K562 (cell line): ENCODE results near the gene FBXL13. TPM values are rescaled to one million over a fixed set of nuclear protein-coding genes. Genes with fewer than 3 reads are reported as not detected.

ENCODE experiments used
- E2F8 ChIP-seq: fragments of 450-650 bp; IDR thresholded peaks from 2 replicates; pipeline ENCODE4 v1.7.1; 2018; ENCODE audit warnings: mild to moderate bottlenecking, low read depth; ENCODE audit not compliant: partially characterized antibody
- ETV1 ChIP-seq: fragments of 450-650 bp; conservative IDR thresholded peaks from 2 replicates; pipeline ENCODE4 v1.6.1; 2016; ENCODE audit warnings: missing genetic modification characterization, control low read depth, low read depth, missing compliant biosample characterization
- MGA ChIP-seq: fragments of 450-650 bp; IDR thresholded peaks from 2 replicates; pipeline ENCODE4 v1.6.1; 2016; ENCODE audit warnings: mild to moderate bottlenecking, moderate library complexity
- ZBTB17 ChIP-seq: fragments of 450-650 bp; formaldehyde crosslinking; IDR thresholded peaks from 2 replicates; pipeline ENCODE4 v1.4.0; 2020; ENCODE audit warnings: mild to moderate bottlenecking
- ZBTB33 ChIP-seq: sonication (generic); formaldehyde crosslinking; IDR thresholded peaks from 2 replicates; pipeline ENCODE4 v1.8.1; 2023; ENCODE audit warnings: mild to moderate bottlenecking, missing genetic modification reagents
- ZNF766 ChIP-seq: fragments of 200-800 bp; sonication (Bioruptor generic); conservative IDR thresholded peaks from 2 replicates; pipeline ENCODE4 v1.6.1; 2016; ENCODE audit warnings: missing genetic modification characterization, missing compliant biosample characterization
- polyA plus RNA-seq, 8 experiments: library from polyadenylated mRNA; depleted of rRNA in 4 of 8; stranded (reverse) in 5 of 8; unstranded in 3 of 8; fragments of >200 nt; fragmentation: Nextera tagmentation in 2 of 8; fragmentation: Illumina TruSeq in 1 of 8; extraction: Ambion mirVana in 2 of 8; extraction: Trizol in 1 of 8; gene quantifications; 2 replicates each; pipeline versions ENCODE4 v1.2.1 to v1.2.3, GENCODE V29; 2011 to 2014; ENCODE audit warnings: inconsistent platforms in 1 of 8, missing spikeins in 1 of 8
- total RNA-seq, 7 experiments: library from RNA; depleted of rRNA in 6 of 7; stranded (reverse); fragments of >200 nt in 6 of 7; fragmentation: Illumina TruSeq in 2 of 7; extraction: Trizol in 2 of 7; gene quantifications; 2 replicates each; pipeline versions ENCODE4 v1.2.1 to v1.2.3, GENCODE V29; 2011 to 2021; ENCODE audit warnings: low replicate concordance in 1 of 7

FBXL13 gene
- total and polyA plus RNA-seq, 9 of the 15 experiments (the other 6 are each of a cell fraction or from before 2014, with no cell fraction given) = 16.3 to 55.0 (median 25.4) TPM

GRCh38 chr7:103037823-103038739 lies 36.5 kb downstream of the FBXL13 start (continued):
- TF ChIP-seq ZBTB33 (CRISPR knock-in tag) = peak; percentile 42; the same call in 1 of the 2 replicates
- peak; percentile 86 for TF ChIP-seq ZBTB17
- peak; percentile 45; the same call in 1 of the 2 replicates for TF ChIP-seq ETV1 (tag)
- TF ChIP-seq ZNF766 (CRISPR knock-in tag) = peak; percentile 68; the same call in 1 of the 2 replicates
- peak; percentile 47 for TF ChIP-seq MGA
- peak; percentile 56 for TF ChIP-seq E2F8
